SK-MEL-5 (cell line): ENCODE data around the gene LYRM1. TPM values are rescaled to one million over a fixed set of nuclear protein-coding genes. Genes with fewer than 3 reads are reported as not detected.
"Not testable (repeated sequence)": the region's sequence is repeated elsewhere in the genome, so short reads cannot be mapped to it uniquely, and the experiment has no call there.

Experiments used
- DNase-seq: peaks from one replicate; pipeline ENCODE4 v3.0.0-alpha.2; 2016; ENCODE audit warnings: low read depth, low spot score
- in situ Hi-C: cut with HindIII; loops from 2 replicates; pipeline ENCODE4 v1.10.0; 2016; ENCODE audit warnings: low sequenced_read_pairs, high pct_unique_total_duplicates, low pct_unique_long_range_greater_than_20kb
- total RNA-seq: library from RNA; depleted of rRNA; stranded (reverse); fragments of >200 nt; shearing (Covaris generic); gene quantifications from 2 replicates; pipeline ENCODE4 v1.2.3, GENCODE V29; 2014; rRNA removed

The LYRM1 gene
- total RNA-seq, 1 experiment from 2014 or later: 29.0 TPM

DNA sequence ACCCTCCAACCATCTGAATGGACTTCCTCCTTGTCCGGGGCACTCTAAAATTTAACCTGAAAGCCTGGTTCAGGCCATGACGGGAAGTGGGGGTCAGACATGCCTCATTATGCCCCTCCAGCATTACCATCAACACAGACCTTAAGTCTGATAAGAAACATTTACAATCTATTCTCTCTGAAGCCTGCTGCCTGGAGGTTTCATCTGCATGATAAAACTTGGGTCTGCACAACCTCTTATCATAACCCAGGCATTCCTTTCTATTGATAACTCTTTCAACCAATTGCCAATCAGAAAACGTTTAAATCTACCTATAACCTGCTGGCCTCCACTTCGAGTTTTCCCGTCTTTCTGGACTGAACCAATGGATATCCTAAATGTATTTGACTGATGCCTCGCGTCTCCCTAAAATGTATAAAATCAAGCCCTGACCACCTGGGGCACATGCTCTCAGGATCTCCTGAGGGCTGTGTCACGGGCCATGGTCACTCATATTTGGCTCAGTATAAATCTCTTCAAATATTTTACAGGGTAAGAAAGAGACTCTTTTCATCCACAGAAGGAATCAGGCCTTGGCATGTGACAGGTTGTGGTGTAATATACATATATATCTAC is 45.6 kb downstream of the LYRM1 start:
- in situ Hi-C loops: no loop called here

DNA sequence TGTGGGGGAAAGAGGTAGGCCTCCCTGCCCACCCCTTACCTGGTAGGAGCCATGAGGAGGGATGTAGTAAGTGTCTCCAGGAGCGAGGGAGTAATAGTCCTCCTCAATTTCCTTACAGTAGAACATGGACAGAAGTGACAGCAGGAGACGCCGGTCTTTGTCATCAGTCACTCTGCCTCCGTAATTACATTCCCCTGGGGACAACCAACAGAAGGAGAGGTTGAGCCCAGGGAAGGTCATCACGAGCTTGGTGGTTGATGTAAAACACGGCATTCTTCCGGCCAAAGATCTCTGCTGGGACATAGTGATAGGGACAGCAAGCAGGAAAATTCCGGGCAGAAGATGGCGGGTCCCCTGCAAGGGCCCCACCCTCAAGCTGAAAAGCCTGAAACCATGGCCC is 47.9 kb downstream of the LYRM1 start:
- in situ Hi-C loops: no loop called here

More for the DNA sequence above, 45.6 kb downstream of the LYRM1 start:
- DNase-seq: no peak

DNA sequence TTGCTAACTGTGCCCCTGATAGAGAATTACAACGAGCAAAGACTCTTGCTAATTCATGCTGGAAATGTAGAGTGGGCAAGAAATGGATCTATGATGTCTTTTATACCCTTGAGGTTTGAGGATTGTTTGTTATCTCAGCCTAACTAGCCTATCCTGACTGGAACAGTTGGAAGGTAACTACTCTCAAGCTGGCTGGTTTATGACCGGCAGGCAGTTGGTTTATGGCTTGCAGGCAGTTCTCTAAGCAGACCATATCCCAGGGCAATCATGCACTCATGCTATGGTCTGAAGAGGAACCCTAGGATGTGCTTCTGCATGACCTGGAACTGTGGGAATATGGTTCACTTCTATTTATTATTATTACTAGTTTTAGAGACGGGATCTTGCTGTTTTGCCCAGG is 49.1 kb downstream of the LYRM1 start:
- in situ Hi-C loops: no loop called here
- no peak for DNase-seq

More for the DNA sequence above, 47.9 kb downstream of the LYRM1 start:
- no peak for DNase-seq

DNA sequence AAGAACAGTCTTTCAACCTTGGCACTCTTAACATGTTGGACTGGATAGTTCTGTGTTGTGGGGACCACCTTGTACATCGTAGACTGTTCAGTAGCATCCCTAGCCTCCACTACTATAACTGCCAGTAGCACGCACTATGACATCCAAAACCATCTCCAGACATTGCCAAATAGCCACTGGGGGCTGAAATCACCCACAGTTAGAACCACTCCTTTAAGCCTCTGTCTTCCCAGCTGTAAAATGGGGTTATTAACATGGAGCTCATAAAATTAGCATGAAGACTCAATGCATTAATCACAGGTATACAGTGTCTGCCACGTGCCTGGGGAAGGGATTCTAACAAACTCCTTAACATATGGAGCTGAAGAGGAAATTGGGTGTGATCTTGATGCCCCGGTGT is 49.7 kb downstream of the LYRM1 start:
- no peak for DNase-seq
- in situ Hi-C loops: no loop called here

DNA sequence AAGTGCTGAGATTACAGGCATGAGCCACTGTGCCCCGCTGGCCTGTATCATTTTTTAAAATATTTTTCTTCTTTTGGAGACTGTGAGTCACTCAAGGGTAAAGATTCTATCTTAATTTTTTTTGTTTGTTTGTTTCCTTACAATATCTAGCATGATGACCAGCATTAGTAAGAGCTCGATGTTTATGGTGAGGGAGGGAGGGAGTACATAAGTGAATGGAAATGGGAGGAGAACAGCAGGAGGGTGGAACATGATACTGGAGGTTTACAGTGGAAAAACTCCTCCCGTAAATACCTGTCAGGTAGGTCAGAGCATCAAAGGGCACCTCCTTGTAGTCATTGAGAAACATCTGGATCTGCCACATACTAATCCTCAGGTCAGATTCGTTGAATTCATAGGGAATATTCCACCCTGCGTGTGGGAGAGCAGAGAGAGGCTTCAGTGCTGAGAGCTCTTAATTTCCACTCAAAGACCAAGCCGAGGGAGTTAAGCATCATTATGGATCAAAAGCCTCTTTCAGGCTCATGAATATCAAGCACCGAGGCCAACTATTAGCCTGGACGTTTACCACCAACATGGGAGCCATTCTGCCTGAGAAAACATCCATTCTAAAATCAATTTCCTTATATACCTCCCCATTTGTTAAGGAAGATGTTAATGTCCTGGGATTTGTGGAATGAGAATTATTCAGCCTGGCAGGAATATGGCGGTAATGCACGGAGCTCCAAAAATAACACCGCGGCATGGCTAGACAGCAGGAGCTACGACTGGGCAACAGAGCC is 51.8 kb downstream of the LYRM1 start:
- DNase-seq: no peak
- in situ Hi-C loops: no loop called here

DNA sequence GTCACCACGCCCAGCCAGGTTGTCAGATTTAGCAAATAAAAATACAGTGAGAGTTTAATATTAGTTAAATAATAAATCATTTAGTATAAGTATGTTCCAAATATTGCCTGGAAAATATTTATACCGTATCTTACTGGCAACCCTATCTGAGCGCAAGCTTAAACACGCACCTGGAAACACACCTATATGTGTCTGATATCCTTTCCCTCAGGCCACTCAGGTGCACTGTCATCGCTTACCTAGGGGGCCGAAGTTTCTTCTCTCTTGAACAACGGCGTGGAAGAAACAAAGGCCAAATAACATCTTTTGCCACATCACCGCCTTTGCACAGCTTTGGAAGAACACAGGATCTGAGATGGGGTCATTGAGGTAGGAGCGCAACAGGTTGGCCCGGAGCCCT is 54.0 kb downstream of the LYRM1 start:
- DNase-seq: no peak
- in situ Hi-C loops: no loop called here

DNA sequence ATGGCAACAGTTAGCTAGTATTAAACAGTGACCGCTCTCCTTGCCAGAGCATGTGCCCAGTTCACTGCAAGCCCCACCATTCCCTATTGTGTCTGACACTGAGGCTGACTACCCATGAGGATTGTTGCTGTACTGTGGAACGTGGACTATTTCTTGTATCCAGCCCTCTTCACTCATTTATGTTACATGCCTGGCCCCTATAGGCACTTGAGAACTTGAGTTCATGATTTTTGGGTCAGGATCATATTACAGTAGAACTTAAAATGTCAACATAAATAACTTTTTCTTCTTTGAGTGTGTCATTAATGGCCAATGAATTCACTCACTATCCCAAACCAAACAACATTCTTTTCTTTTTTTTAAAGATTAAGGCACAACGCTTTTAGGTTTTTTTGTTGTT is 55.7 kb downstream of the LYRM1 start:
- in situ Hi-C loops: no loop called here
- peak; percentile 10 for DNase-seq

DNA sequence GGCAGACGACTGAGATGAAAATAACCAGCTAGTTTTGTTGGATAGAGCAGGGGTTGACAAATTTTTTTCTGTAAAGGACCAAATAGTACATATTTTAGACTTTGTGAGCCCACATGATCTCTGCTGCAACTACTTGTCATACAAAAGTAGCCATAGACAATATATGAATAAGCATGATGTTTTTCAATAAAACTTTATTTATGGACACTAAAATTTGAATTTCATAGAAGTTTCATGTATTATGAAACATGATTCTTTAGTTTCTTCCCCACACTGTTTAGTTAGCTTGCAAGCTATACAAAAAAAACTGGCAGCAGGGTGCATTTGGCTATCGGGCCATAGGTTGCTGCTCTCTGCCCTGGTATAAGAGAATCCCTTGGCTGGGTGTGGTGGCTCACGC is 56.6 kb downstream of the LYRM1 start:
- no peak for DNase-seq
- in situ Hi-C loops: no loop called here

DNA sequence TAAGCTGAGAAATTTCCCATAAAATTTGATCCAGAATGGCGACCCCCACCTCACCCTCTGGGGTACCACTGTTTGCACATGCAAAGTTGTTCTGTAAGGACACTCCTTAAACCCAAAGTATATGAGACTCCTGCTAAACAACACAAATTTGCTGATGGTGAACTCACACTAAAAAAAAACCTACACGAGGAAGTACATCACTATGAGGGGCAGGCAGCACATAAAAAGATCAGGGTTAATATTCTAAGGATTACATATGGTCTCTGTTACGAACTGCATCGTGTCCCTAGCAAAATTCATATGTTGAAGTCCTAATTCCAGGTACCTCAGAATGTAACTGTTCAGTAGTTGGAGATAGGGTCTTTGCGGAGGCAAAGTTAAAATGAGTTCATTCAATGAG is 60.3 kb downstream of the LYRM1 start:
- in situ Hi-C loops: no loop called here
- no peak for DNase-seq

DNA sequence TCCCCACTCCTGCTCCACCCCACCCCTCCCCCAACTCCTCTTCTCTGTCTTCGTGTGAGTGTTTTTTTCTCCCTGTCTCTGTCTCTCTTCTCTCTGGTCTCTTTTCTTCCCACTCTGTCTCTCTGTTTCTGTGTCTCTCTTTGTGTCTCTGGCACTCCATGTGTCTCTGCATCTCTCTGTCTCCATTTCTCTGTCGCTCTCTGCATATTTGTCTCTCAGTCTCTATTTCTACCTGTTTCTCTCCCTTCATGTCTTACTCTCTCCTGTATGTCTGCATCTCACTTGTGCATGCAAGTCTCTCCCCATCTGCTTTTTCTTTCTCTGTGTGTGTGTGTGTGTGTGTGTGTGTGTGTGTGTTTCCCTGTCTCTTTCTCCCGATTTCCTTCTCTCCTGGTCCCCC is 68.2 kb downstream of the LYRM1 start:
- in situ Hi-C loops: no loop called here

DNA sequence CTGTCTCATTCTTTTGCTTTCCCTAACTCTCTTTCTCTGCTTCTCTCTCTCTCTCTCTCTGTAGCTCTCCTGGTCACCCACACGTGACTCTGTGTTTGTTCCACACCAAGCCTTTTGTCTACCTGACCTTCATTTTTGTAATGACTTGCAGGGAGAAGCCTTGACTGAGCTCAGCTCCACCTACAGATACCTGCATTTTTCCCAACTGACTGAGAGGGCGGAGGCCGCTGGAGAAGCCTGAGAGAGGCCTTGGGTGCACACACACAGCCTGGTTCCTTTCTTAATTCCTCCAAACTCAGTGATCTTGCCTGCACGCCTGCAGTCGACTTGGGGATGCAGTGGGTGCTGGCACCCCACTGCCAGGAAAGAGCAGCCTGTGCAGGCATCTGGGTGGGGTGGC is 68.8 kb downstream of the LYRM1 start:
- in situ Hi-C loops: no loop called here
- DNase-seq: no peak

More for the DNA sequence above, 68.2 kb downstream of the LYRM1 start:
- no peak for DNase-seq

DNA sequence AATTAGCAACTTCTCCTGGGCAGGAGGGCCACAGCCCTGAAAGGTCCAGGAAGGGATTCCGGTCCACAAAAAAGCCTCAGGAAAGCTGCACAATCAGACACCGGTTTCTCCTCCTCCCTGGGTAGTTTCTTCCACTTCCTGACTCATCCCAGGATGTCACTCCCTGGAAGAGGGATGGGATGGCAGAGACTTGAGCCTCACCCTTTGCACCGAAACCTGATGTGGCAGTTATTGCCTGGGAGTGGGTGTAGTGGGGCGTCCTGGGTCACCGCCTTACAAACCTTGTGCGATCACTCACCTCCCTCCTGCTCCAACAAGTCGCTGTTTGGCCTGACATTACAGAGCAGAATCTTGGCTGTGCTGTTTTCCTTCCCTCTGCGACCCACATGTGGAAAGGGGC is 70.8 kb downstream of the LYRM1 start:
- in situ Hi-C loops: no loop called here
- no peak for DNase-seq

DNA sequence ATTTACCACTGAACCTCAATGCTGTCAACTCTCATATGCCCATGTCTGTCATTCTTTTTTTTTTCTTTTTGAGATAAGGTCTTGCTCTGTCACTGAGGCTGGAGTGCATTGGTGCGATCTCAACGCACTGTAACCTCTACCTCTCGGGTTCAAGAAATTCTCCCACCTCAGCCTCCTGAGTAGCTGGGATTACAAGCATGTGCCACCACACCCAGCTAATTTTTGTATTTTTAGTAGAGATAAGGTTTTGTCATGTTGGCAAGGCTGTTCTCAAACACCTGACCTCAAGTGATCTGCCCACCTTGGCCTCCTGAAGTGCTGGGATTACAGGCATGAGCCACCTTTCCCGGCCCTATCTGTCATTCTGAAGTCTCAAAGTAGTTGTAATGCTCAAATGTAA is 72.6 kb downstream of the LYRM1 start:
- DNase-seq, in situ Hi-C loops: not testable (repeated sequence)

Other genes starting within 250 kb of the LYRM1 start
- gene ACSM1, start 203.1 kb upstream of the LYRM1 start, total RNA-seq: not detected in 2 replicates
- gene THUMPD1, start 159.0 kb upstream of the LYRM1 start, total RNA-seq: 31.9 and 34.7 TPM in 2 replicates
- 0.34 and 0.48 TPM in 2 replicates for gene ACSM3, start 136.8 kb upstream of the LYRM1 start, total RNA-seq
- 21.2 and 29.0 TPM in 2 replicates for gene ERI2, start 94.3 kb upstream of the LYRM1 start, total RNA-seq
- 3.9 and 5.7 TPM in 2 replicates for gene REXO5, start 94.2 kb upstream of the LYRM1 start, total RNA-seq
- gene DCUN1D3, start 413 bp upstream of the LYRM1 start, total RNA-seq: 6.2 and 6.9 TPM in 2 replicates